NCI-H2081 treated with DMSO at 0.1 percent for 48 hours (cell line): ENCODE measurements around the gene KIF23.
"Not testable (repeated sequence)": the region's sequence is repeated elsewhere in the genome, so short reads cannot be mapped to it uniquely, and the experiment has no call there.

Experiments
- DNase-seq: peaks from one replicate; lab custom pipeline; 2025; lab: John Stamatoyannopoulos, UW

KIF23 gene

GRCh38 chr15:69434679-69435078 is 20.5 kb downstream of the KIF23 start:
- DNase-seq = no peak

- no peak for DNase-seq
Measured at GRCh38 chr15:69435985-69436384, 21.8 kb downstream of the KIF23 start.

GRCh38 chr15:69436951-69437350 is 22.8 kb downstream of the KIF23 start:
- DNase-seq = no peak

DNA sequence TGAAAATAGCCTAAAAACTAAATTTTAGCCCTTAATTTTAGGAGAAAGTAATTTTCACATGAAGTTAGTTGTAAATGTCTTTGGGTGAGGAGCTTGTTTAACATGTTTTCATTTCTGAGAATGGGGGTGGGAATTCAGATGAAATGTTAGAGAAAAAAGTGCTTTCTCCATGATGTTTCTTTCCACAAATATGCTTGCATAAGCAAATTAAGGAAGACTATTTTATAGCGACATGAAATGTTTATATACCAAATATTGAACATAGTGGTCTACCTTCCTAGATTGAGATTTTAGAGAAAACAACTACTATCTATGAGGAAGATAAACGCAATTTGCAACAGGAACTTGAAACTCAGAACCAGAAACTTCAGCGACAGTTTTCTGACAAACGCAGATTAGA is 25.5 kb downstream of the KIF23 start:
- DNase-seq = no peak

GRCh38 chr15:69443032-69443611 is 29.0 kb downstream of the KIF23 start:
- DNase-seq = no peak

DNA sequence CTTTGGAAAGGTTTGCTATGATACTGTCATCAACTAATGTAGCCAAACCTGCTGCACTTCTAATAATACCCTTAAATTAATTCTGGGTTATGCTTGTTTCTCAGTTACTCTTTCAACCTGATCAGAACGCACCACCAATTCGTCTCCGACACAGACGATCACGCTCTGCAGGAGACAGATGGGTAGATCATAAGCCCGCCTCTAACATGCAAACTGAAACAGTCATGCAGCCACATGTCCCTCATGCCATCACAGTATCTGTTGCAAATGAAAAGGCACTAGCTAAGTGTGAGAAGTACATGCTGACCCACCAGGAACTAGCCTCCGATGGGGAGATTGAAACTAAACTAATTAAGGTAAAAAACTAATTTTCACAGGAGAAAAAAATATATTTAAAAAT is 30.5 kb downstream of the KIF23 start:
- DNase-seq = no peak

DNA sequence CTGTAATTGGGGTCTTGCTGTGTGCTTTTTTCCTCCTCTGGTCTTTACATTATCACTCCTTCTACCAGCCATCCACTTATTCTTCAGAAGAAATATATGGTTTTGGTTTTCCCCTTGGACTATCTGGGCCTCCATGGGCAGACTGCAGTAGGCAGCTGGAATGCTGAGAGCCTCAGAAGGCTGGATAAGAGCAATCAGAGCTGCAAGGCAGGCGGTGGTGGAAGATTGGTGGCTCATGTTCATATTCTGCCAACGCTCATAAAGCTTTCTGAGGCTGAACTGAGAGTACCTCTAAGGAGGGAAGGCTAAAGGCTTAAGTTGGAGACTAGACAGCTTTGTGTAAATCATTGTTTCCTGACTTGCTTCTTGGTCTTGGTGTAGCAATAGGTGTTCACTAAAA is 32.8 kb downstream of the KIF23 start:
- DNase-seq = no peak

GRCh38 chr15:69450221-69450620 is 36.1 kb downstream of the KIF23 start:
- DNase-seq = not testable (repeated sequence)

DNA sequence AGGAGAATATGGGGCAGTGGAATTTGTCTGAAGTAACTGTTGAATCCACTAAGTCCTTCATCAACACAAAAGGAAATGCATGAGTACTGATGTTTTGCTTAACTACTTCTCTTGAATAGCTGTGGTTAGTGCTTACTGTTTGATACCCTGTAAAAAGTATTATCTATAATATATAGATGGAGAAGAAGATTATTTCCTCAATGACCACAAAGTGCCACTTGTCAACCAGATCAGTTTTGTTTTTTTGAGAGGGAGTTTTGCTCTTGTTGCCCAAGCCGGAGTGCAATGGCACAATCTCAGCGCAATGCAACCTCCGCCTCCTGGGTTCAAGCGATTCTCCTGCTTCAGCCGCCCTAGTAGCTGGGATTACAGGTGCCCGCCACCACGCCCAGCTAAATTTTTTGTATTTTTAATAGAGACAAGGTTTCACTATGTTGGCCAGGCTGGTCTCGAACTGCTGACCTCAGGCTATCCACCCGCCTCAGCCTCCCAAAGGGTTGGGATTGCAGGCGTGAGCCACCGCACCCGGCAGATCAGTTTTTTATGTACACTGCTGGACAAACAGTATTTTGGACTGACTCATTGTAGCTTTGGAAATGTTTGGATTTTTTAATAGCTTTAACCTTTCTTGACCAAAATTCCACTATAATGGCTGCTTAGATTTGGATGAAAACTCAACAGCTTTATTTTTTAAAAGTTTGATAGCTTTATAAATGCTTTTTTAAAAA is 37.0 kb downstream of the KIF23 start:
- DNase-seq = no peak

DNA sequence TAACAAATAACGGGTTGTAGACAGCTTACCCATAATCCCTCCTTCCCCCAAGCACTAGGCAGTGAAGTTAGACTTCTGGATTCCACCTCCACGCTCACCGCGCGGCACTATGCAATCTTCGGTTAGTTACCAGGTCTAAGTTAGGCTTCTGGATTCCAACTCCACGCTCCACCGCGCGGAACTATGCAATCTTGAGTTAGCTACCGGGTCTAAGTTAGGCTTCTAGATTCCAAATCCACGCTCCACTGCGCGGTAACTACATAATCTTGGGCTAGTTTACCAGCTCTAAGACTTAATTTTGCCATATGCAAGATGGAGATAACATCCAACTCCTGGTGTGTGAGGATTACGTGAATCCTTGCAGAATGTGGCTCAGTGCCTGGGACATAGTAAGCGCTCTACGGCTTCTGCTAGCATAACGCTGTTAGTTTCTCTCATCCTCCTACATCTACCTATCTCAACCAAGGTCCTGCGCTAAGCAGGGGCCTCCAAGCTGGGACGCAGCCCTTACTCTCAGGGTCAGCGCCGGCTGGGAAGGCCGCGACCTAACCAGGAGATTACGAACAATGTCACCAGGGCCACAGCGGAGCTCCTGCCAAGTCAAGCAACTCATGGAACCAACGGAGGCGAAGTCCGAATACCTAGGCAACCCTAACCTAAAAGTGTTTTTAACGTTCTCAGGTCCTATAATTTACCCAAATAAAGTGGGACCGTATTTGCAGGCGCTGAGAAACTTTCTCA is 38.0 kb downstream of the KIF23 start:
- DNase-seq = no peak

- peak; percentile 84 for DNase-seq
Measured at GRCh38 chr15:69452692-69453521, 38.8 kb downstream of the KIF23 start, which contains the start of gene RPLP1. Gene RPLP1 (plus strand): TSS chr15:69452818. CDS start chr15:69452949, 131 bp downstream.

- no peak for DNase-seq
Measured at GRCh38 chr15:69454953-69455352, 40.8 kb downstream of the KIF23 start.

DNA sequence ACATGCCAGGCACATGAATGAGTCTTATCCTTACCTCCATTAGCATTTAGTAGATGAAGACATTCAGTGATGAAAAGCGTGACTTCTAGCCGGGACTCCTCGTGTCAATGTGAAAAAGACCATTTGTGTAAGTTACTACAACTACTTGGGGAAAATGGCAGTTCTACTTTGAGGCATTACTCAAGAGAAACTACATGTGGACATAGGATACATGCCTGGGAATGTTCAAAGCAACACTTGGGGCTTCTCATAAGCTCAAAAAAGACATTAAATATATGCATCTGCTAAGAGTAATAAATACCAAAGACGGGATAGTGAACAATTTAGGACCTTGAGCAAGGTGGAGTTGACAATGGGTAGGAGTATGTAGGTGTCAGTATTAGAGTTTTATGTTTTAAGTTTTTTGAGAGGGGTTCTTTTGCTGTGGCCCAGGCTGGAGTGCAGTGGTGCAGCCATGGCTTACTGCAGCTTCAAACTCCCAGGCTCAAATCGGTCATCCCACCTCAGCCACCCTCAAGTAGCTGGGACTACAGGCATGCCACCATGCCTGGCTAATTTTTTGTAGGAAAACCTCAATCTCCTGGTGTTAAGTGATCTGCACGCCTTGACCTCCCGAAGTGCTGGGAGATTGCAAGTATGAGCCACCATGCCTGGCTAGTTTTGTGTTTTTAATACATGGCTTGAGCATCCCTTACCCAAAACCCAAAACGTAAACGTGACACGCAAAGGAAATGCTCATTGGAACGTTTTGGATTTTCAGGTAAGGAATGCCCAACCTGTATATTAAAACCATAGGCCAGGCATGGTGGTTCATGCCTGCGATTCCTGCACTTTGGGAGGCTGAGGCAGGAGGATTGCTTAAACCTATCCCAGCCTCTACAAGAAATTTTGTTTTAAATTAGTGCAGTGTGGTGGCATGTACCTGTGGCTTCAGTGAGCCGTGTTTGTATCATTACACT is 42.3 kb downstream of the KIF23 start:
- no peak for DNase-seq

GRCh38 chr15:69457304-69458280 is 43.4 kb downstream of the KIF23 start:
- no peak for DNase-seq

DNA sequence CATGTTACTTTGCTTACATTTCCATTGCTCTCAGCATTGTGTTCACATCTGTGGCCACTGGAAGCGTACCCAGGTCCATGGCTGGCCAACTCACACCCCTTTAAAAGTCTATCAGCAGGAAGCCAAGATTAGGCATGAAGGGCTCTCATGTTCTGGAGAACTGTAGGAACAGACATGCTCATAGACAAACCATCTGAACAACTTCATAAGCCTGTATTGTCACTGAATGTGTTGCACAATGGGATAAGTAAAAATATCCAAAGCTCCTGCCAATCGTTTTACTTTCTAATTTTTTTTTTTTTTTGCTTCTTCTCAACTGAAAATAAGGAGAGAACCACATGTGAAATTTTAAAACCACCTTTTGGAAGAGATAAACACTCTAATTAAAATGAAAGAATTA is 44.9 kb downstream of the KIF23 start:
- DNase-seq = no peak

- no peak for DNase-seq
Measured at GRCh38 chr15:69460481-69460880, 46.3 kb downstream of the KIF23 start.

- no peak for DNase-seq
Measured at GRCh38 chr15:69462030-69462492, 47.9 kb downstream of the KIF23 start.

GRCh38 chr15:69462493-69463181 is 48.5 kb downstream of the KIF23 start:
- DNase-seq = peak; percentile 64

DNA sequence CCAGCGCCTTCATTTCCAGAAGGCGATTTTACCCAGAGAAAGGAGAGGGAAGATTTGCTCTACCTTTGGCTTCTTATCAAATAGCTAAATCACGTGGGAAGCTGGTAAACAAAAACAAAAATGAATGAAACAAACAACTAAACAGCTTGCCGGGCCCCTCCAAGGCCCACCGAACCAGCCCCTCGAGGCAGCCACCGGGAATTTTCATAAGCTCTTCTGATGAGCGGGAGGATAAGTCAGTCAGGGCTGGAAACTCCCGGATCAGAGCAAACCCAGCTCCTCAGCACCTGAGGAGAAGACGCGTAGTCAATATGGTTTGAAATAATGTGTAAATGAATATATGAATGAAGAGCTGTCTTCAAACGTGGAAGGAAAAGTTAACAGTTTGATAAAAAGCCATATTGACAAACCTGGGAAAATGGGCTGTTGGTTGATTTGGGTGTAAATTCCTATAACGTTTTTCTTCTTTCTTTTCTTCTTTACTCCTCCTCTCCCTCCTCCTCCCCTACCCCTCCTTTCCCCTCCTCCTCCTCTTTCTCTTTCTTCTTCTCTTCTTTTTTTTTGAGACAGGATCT is 49.1 kb downstream of the KIF23 start:
- DNase-seq = no peak
